ENCODE measurements around the gene STON2.

- TF ChIP-seq YY1 (IDR thresholded peaks at IDR 0.05; ENCODE audit: insufficient read depth, insufficient read length) (no peak), ZNF274 (IDR thresholded peaks at IDR 0.05; ENCODE audit: low read depth, low read length) (no peak)
Observed at GRCh38 chr14:81423504-81423903, 23.4 kb upstream of the STON2 start.

Data from NT2/D1 (cell line).